Activated CD4-positive, alpha-beta T cell treated with anti-CD3 and anti-CD28 coated beads, Interleukin-2, amount 50 U/mL, for 48 hours (primary cell): Measurements from ENCODE around the gene C1QTNF2.

Experiments
- DNase-seq, 2 experiments: peaks; one replicate each; pipeline ENCODE4 v3.0.0-alpha.2; 2020

The C1QTNF2 gene, protein sequence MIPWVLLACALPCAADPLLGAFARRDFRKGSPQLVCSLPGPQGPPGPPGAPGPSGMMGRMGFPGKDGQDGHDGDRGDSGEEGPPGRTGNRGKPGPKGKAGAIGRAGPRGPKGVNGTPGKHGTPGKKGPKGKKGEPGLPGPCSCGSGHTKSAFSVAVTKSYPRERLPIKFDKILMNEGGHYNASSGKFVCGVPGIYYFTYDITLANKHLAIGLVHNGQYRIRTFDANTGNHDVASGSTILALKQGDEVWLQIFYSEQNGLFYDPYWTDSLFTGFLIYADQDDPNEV

DNA sequence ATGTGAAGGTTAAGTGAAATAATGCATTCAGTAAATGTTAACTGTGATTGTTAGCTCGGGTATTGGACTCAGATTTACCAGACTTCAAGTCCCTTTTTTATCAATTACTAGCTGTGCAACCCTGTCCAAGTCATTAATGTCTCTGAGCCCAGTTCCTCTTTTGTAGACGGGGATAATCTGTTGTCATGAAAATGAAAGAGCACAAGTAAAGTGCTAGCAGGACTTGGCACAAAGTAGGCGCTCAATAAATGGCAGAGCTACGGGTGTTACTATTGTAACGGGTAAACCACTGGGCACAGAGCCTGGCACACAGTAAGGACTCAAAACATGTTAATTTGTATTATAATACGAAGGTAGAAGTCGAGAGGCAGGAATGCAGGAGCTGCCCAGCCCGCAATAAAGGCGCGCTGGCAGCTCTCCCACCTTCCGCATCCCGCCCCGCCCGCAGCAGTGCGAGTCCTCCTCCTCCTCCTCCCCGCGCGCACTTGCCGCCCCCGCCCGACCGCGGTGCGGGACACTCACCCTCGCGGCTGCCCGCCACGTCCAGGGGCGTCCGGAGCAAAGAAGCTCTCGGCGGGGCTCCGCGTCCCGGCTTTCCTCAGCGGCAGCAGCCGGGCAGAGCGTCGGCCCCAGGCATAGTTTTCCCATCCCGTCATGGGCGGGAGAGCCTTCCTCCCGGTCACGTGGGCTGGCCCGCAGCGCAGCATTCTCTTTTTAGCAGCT lies at the start of gene C1QTNF2:
TSS of gene C1QTNF2 (minus strand) at position 637 of the 723 bp plus-strand sequence. CDS start 15,615 bp downstream, outside the sequence.
- DNase-seq, result peak; percentile 18 to 22

DNA sequence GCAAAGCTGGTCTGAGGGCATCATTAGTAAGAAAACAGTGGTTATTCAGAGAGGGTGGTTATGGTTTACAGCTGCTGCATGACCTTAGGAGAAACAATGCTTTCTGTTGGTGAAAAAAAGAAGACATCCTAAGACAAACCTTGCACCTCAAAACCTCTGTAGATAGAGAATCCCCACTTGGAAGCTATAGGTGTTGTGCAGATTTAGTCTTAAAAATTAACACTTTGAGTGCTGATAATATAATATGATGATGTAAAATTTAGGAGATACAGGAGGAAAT lies 49.8 kb upstream of the C1QTNF2 start:
- no peak for DNase-seq

DNA sequence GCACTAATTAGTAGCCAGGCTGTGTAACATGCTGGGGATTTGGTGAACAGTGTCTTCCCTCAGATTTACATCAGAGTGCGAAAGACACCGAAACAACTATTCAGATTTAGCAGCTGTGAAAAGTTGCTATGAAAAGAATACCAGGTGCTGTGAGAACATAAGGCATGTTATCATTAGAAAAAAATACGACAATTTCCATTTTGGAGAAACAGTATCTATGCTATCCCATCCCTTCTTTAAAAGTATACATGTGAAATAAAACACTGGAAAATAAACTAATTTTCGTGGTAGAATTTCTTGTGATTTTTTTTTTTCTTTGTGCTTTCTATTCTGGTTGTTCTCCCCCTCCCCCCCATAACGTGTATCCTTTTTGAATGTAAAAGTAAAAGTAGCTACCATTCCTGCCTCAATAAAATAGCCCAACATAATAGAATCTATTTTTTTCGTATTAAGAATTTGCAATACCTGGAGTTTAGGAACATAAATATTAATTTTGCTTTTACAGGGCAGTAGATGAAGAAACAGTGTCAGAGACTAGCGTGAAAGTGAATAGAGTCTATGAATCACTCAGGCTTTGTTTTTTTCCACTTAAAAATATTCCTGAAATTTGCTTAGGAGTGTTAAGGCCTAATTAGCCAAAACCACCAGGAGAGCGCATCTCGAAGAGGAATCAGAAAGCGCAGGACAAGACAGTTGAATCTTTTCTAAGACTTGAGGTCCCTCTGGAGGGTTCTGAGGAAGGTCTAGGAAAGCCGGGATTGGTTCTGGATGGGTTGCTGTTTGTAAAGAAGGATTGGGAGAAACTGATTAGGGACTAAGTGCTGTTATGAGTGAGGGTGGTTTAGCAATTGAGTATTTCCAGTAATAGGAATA lies 49.3 kb upstream of the C1QTNF2 start:
- no peak for DNase-seq

DNA sequence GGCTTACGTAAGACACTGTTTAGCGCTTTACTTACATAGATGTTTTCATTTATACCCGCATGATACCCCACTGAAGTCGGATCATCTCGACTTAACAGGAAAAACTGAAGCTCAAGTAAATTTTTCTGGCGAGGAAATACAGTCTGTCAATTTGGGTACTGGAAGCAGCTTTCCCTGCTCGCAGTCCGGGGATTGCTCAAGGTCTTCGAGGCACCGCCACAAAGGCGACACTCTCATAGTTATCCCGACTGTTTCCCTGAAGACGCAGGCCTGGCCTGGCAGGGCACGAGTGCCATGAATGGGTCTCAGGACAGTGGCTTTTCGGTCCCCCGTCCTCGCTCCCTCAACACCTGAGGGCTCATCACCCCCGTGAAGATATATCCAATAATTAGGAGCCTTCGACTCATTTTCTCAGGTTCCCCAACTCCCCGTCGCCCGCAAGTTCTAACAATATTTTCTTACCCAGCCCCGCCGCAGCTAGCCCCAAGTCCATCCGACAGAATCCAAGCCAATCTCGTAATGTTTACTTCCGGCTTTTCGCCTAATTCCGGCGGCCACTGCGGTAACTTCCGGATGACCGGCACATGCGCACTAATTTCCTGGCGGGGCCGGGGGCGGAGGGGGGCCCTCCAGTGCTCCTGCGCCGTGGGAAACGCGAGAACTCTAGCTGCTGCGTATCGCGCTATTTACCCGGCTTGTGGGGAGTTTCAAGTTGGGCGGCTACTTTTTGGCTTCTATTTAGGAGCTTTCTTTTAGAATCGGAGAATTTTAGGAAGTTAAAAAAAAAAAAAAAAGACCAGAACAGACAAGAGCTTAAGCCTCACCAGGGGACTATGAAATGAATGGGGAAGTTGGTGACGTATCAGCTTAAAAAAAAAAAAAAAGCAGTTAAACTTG lies 48.4 kb upstream of the C1QTNF2 start, which contains the start of gene SLU7:
TSS of gene SLU7 (minus strand) at position 521 of the 897 bp plus-strand sequence. CDS start 3,787 bp downstream, outside the sequence.
- peak; percentile 92 to 95 for DNase-seq

DNA sequence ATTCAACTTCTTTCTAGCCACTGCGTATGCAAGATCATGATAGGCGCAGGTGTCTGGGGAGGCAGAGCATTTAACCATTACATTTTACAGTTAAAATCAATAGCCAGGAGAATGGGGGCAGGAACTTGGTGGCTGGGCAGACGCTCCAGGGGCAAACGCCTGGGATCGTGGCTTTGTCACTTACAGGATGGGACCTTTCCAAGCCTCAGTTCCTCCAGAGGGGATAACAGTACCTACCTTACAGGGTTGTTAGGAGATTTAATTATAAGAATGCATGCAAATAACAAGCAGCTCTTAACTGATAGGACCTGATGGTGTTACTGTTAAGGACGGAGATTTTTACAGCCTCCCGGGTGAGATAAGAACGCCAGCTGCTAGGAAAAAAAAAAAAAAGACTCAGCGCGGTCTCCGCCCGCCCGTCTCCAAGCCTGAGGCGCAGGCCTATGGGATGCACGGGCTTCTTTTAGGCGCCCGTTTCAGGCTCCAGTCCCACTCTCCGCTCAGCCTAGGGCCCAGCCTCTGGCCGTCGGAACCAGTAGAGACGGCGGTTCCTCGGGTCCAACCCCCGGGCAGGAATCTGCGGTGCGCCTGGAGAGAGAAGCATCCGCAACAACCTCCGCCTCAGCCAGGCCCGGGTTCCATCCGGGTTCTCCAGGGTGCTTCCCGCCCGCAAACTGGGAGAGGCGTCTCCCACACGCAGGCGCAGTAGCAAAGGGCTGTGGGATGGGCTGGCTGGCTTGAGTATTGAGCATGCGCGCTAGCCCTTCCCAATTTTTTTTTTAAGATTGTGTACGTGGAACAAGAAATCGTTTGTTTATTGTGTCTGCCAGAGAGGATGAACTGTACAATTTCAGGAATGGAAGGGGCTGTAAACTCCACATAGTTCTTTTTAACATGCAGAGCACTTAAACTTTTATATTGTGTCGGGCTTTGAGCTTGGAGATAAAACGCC lies 29.3 kb upstream of the C1QTNF2 start, which contains the start of gene FAM200C:
TSS of gene FAM200C (minus strand) at position 653 of the 952 bp plus-strand sequence. CDS start 4,564 bp downstream, outside the sequence.
- DNase-seq, result peak; percentile 78 to 85

DNA sequence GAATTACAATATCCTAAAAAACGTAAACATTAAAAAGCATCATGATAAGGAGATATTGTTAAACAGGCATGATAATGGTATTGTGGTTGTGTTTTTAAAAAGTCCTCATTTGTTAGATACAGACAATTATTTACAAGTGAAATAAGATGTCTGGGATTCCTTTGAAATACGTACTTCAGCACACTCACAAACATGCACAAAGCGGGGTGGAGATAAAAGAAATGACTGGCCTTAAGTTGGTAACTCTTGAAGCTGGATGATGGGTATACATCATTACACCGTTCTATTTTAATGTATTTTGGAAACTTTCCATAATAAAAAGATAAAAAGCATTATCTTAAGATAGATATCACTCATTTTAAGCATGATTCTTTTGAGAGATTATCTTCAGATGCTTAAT lies 28.4 kb upstream of the C1QTNF2 start:
- no peak for DNase-seq

DNA sequence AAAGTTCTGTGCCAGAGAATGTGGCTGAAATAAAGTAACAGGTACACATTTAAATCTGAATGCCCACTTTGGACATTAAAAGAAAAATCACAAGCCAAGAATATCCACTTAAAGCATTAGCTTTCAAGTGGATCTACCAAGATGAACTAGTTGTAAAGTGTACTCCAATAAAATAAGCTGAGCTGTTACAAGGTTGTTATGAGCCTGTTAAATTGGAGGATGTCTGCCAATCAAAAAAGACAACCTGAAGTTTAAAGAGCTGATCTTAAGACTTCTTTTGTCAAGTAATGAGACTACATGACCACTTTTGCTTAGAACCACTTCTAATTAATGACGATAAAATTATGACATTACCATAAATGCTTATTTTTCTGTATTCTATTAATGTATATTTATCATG lies 27.1 kb upstream of the C1QTNF2 start:
- no peak for DNase-seq

DNA sequence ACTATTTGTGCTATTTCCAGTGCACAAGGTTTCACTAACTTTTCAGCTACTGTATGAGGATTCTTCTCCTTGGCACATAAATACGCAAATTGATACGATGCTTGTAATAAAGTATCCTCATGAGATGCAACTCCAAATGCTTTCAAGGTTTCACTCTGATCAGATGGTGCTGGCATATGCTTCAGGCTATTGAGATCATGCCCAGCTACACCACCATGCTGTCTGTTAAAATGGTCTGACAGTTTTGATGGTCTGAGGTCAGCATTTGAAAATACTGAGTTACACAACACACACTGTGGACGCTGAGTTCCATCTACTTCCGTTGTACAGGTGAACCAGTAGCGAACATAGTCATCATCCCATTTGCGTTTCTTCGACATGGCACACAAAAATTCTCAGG lies 24.7 kb upstream of the C1QTNF2 start:
- DNase-seq, result no peak

DNA sequence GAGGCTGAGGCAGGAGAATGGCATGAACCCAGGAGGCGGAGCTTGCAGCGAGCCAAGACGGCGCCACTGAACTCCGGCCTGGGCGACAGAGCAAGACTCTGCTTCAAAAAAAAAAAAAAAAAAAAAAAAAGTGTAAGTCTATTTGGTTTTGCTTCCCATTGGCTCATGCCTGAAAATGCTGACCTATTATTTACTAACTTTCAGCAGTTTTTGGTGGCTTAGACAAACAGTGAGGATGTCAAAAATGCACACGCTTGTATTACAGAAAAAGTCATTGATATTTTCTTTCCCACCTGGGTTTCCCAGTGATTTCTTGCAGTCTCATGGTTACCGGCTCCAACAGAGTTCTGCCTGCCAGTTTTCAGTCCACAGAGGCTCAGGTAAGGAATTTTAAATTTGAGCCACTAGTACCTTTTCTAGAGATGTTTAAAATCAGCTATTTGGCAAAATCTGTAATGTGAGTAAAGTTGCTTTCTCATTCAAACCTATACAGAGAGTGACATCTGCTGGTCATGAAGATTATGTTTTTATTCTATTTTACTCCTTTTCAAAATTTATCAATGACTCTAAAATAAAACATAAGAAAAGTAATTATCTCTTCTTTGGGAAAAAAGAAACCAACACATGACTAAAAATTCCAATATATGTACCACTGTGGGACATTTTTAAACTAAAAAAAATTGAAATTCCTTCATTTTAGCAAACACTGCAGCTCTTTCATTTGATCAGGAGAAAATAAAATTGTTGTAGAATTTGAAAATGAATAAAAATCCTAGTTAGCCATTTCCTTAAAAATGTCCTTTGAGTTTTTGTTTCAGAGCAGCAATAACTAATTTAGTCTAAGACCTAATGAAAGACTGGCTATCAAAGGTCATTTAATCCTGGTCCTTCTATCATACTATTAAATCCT lies 20.6 kb upstream of the C1QTNF2 start:
- no peak for DNase-seq

DNA sequence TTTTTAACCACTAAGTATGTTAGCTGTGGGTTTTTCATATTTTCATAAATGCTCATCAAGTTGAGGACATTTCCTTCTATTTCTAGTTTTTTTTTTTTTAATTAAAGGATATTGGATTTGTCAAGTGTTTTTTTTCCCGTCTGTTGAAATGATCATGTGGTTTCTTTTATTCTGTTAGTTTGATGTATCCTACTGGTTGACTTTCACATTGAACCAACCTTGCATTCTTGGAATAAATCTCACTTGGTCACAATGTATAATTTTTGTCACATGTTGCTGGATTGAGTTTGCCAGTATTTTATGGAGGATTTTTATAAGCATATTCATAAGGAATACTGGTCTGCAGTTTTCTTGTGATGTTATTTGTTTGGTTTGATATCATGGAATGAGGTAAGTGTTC lies 17.0 kb upstream of the C1QTNF2 start:
- DNase-seq, result no peak

DNA sequence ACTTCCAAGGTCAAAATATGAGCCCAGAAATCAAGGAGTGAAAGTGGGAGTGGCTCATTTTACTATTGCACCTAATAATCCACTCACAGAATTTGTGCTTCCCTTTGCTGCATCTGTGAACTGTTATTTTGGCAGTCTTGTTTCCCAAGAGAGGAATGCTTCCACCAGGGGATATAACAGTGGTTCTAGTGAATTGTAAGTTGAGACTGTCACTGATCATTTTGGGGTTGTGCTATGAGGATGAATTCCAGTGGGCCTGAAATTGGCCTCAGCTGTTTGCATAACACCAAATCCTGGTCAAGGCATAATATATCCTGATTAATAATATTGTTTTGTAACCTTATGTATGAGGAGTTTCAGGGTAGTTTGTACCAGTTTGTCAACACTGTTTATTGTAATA lies 15.1 kb upstream of the C1QTNF2 start:
- DNase-seq, result no peak

DNA sequence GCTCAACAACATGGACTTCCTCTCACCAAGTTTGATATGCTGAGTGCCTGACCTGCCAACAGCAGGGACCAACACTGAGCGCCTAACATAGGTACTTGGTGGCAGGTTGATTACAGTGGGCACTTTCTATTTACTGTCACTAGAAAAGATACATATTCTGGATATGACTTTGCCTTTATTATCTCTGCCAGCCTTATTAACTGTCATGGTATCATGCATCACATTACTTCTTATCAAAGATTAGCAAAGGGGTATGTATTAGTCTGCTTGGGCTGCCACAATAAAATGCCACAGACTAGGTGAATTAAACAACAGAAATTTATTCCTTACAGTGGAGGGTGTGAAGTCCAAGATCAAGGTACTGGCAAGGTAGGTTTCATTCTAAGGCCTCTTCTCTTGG lies 14.3 kb upstream of the C1QTNF2 start:
- DNase-seq, result no peak

DNA sequence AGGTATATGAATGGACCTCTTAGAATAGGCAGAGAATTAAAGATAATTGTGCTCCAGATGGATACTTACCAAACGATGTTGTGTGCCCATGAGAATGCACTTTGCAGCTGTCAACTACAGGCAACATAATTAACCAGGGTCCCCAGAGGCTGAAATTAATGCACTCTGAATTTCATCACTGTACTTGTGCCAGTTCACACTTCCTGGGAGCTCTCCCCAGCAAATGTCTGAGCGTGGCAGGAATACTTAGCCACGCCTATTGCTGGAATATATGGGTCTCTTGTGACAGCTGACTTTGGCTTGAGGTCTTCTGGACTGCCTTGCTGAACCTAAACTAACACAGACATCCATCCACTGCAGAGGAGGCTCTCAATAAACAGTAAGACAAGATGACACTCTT lies 11.9 kb upstream of the C1QTNF2 start:
- DNase-seq, result no peak

DNA sequence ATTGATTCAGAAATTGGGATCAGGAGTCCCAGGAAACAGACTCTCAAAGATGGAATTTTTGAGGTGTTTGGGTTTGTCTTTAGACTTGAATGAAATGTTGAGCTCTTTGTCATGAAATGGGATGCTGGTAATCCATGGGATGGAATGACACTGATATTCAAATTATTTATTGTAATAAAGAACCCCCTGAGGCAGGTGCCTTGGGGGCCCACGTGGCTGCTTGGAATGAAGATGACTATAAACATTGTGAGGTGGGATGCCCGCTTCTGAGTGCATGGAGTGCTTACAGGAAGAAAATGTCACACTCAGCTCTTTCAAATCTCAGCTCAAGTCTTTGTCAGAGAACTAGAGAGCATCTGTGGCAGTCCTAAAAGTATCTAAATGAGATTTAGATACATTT lies 9.6 kb upstream of the C1QTNF2 start:
- DNase-seq, result no peak

DNA sequence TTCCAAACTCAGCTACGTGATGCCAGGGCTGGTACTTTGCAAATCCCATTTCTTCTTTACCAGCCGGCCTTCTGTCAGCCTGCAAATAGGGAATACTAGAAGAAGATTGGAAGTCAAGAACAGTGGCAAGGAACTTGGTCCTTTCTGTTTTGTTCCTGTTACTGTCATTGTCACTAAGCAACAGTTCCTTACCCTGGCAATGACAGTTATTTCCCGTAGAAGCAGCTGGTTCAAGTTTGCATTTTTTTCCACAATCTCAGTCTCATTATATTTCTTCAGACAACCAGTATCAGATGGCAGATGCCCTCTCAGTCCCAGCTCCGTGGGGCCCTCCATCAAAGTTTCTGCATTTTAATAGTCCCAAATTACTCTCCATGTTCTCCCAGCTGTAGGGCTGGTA lies 9.1 kb upstream of the C1QTNF2 start:
- DNase-seq, result no peak

DNA sequence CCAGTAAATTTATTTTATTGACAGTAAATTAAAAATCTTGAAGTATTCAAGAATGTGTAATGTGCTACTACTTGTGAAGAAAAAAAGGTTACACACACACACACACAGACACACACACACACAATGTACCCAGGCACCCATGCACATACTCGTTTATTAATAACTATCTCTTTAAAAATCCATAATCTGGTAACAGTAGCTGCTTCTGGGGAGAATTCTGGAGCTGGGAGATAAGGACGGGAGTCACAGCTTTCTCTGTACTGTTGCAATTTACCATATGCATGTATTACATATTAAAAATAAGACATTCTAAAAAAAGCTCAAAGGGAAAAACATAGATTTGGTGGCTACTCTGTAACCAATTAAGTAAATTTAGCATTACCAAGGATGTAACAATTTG lies 7.9 kb upstream of the C1QTNF2 start:
- DNase-seq, result no peak

DNA sequence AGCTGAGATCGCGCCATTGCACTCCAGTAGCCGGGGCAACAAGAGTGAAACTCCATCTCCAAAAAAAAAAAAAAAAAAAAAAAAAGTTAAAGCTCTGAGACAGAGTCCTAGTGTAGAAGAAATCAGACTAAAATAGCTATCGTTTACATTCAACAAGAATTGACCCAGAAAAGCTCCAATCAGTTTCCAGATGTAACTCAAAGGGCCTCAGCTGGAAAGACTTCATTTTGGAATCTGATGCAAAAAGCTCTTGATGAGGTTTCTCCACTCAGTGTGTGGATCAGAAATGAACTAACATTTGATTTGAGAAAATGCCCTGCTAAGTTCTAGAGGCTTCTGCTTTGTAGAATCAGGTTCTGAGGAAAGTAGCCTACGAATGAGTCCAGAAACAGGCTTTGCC lies 7.2 kb upstream of the C1QTNF2 start:
- no peak for DNase-seq

DNA sequence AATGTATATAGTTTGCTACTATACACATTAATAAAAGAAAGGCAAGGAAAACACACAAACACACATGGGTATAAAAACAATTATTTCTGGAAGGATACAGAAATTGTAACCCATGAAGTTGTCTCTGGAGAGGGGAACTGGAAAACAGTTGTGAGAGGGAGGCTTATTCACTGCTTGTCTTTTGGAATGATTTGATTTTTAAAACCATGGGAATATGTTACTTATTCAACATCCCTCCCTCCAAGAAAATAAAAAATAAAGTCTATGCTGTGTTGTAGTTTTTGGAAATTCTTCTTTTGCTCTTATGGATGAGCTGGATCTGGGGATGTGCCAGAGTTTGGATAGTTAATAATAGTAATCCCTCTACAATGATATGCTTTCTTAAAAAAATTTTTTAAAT lies 6.0 kb upstream of the C1QTNF2 start:
- no peak for DNase-seq

DNA sequence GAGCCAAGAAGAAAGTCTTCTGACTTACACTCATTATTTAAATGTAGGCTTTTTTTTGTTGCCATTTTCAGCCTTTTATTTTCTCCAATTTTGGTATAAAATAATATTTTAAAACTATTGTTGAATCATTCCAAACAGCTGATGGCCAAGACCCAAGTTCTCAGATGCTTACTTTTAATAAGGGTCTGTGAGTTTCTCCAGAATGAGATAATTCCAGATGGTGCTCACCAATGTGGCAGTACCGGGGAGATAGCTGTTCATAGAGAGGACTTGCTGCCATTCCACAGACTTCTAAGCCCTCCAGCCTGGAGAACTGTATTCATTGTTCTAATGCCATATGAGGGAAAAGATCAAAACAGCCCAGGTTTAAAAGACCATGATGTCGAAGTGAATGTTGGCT lies 5.3 kb upstream of the C1QTNF2 start:
- no peak for DNase-seq

DNA sequence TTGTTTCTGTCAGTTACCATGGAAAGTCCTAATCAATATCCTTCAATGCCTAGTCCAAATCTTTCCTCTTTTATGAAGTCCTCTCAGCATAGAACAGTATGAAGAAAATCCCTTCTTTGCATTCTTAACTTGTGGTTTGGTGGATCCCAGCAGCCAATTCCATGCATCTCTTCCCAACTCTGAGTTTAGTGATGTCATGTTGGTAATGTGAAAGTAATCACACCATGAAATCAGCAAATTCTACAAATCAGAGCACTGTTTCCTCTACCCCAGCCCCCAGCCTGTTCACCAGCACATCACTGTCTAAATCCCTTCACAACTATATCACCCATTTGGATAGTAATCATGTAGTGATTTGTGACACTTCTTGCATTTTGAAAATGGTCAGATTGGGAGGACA lies 4.7 kb upstream of the C1QTNF2 start:
- DNase-seq, result no peak
